Peyer's patch (tissue), 4 donors: ENCODE measurements around the gene NAV2.

Source experiments
- POLR2A ChIP-seq, 2 donors: fragments of 450-650 bp; IDR thresholded peaks; one replicate each; pipeline ENCODE4 v1.5.1; 2017; ENCODE audit warnings: antibody characterized with exemption in 2 of 2, mild to moderate bottlenecking in 2 of 2, moderate library complexity in 2 of 2
- TF ChIP-seq, protein P1 (sequence below), 6 experiments: fragments of 450-650 bp in 4 of 6; fragments of 200-600 bp in 2 of 6; sonication (generic) in 1 of 6; IDR thresholded peaks; one replicate each; pipeline ENCODE4 v1.5.1; 2017 to 2019; ENCODE audit warnings: antibody characterized with exemption in 6 of 6, mild to moderate bottlenecking in 3 of 6, moderate library complexity in 1 of 6

DNA sequence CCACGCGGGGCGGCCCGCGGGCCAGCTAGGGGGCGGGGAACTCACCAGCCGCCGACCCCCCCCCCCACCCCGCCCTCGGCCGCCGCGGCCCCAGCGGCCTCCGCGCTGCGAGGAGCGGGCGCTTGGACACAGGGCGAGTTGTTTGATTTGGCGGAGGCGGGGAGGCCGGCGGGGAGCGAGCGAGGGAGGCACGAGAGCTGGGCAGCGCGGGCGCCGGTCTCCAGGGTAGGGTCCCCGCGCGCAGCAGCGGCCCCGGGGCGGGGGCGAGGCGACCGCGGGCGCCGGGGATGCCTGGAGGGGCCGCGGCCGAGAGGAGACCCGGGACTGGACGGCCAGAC, 64.4 kb downstream of the NAV2 start:
- TF ChIP-seq, protein P1, sequence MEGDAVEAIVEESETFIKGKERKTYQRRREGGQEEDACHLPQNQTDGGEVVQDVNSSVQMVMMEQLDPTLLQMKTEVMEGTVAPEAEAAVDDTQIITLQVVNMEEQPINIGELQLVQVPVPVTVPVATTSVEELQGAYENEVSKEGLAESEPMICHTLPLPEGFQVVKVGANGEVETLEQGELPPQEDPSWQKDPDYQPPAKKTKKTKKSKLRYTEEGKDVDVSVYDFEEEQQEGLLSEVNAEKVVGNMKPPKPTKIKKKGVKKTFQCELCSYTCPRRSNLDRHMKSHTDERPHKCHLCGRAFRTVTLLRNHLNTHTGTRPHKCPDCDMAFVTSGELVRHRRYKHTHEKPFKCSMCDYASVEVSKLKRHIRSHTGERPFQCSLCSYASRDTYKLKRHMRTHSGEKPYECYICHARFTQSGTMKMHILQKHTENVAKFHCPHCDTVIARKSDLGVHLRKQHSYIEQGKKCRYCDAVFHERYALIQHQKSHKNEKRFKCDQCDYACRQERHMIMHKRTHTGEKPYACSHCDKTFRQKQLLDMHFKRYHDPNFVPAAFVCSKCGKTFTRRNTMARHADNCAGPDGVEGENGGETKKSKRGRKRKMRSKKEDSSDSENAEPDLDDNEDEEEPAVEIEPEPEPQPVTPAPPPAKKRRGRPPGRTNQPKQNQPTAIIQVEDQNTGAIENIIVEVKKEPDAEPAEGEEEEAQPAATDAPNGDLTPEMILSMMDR (IDR thresholded peaks at IDR 0.05): no peak
- no peak for TF ChIP-seq POLR2A (IDR thresholded peaks at IDR 0.05)
